HG03378 (cell line): ENCODE measurements around the gene TNNC1.

Source experiments
- ATAC-seq: cut with Tn5 transposase; IDR thresholded peaks from one replicate; pipeline ENCODE4 v1.9.1; 2021; ENCODE audit warnings: mild to moderate bottlenecking, moderate library complexity; ENCODE audit not compliant: unreplicated experiment

TNNC1 gene

DNA sequence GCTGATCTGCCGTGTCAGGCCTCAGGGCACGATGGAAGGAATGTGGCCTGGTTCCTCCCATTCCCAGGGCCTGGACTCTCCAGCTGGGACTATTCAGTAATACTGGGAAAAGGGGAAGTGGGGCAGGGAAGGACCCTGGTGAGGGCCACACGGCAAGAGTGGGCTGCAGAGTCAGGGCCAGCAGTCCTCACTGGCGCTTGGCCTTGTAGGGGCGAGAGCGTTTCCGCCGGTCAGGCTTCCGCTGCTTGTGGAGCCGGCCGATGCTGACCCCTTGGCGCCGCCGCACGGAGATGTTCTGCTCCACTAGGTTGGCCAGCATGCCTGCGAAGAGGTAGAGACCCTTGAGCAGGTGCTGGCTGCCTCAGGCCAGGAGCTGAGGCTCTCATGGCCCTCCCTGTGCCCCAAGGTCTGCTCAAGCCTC, 51.7 kb downstream of the TNNC1 start:
- ATAC-seq, result no peak

DNA sequence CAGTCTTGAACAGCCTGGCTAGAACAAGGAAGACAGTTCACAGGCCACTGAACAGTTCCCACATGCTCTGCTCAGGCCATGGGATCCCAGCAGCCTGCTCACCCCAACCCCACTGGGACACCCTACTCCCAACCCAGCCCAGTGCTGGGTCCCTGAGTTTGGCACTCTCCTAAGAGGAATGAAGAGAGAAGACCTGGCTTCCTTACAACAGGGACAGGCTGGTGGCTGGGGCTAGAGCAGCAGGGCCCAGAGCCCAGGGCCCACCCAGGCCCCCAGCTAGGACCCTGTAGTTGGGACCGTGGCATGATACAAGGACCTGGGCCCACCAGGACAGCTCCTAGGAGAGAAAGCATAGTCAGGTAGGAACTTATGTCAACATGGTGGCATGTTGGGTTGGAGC, 52.3 kb downstream of the TNNC1 start:
- ATAC-seq, result no peak
